Measurements from ENCODE around the gene DNA2. TPM values are rescaled to one million over a fixed set of nuclear protein-coding genes. Genes with fewer than 3 reads are reported as not detected.
"Not testable (repeated sequence)": the region's sequence is repeated elsewhere in the genome, so short reads cannot be mapped to it uniquely, and the experiment has no call there.

Gene DNA2
- total RNA-seq, 2 donors from 2014 or later, result 37.3 to 64.6 TPM

DNA sequence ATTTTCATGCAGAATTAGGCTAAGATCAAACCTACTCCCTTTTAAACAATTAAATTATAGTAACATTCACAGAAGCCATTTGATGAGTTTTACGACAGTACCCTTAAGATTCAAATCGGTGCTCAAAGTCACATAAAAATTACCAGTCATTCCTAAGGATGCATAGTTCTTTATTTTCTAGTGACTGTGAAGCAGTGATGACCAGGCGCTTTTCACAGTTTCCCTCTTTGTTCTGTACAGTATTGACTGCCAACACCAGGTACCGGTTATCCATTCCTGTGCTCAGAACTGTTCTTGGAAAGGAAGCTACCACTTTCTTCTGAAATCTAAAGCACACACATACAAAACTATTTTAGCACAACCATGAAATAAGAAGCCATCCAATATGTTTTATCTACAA, 1.9 kb downstream of the DNA2 start:
- Mint-ChIP-seq H3K4me1 (peaks cover 17% of the 10 kb centered on the region), H3K27ac (no peak overlapping the region), H3K36me3 (ENCODE audit: low read depth) (peaks cover 40% of the 10 kb centered on the region), H3K27me3 (ENCODE audit: insufficient read depth) (no peaks in the 10 kb centered on the region), H3K4me3 (peak overlapping the region; percentile 97), H3K9me3 (no peaks in the 10 kb centered on the region)
- H3K4me1 ChIP-seq (ENCODE audit: control insufficient read depth, insufficient read depth, low read length), result no peaks in the 10 kb centered on the region
- 90 to 100% methylated on average over 3 to 4 of the region's 4 CpGs for WGBS, 2 experiments (ENCODE audit: insufficient coverage in 1 of 2, insufficient read length in 1 of 2)
- DNase-seq, result no peak
- peak overlapping the region; percentile 100 for H3K4me3 ChIP-seq (ENCODE audit: low read length)
- no peak overlapping the region for H3K27ac ChIP-seq (ENCODE audit: low read depth, low read length)
- no peak overlapping the region for H3K9ac ChIP-seq (ENCODE audit: extremely low read depth, low read length, poor library complexity, severe bottlenecking)
- H3K27me3 ChIP-seq (ENCODE audit: control insufficient read depth, insufficient read depth, low read length, poor library complexity, severe bottlenecking), result no peaks in the 10 kb centered on the region
- TF ChIP-seq, protein P1, sequence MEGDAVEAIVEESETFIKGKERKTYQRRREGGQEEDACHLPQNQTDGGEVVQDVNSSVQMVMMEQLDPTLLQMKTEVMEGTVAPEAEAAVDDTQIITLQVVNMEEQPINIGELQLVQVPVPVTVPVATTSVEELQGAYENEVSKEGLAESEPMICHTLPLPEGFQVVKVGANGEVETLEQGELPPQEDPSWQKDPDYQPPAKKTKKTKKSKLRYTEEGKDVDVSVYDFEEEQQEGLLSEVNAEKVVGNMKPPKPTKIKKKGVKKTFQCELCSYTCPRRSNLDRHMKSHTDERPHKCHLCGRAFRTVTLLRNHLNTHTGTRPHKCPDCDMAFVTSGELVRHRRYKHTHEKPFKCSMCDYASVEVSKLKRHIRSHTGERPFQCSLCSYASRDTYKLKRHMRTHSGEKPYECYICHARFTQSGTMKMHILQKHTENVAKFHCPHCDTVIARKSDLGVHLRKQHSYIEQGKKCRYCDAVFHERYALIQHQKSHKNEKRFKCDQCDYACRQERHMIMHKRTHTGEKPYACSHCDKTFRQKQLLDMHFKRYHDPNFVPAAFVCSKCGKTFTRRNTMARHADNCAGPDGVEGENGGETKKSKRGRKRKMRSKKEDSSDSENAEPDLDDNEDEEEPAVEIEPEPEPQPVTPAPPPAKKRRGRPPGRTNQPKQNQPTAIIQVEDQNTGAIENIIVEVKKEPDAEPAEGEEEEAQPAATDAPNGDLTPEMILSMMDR (conservative IDR thresholded peaks at IDR 0.05), result no peak
- H3K36me3 ChIP-seq (ENCODE audit: control insufficient read depth, insufficient read depth, low read length), result peaks cover 46% of the 10 kb centered on the region
- H3K9me3 ChIP-seq (ENCODE audit: control insufficient read depth, low read length), result peaks cover 4% of the 10 kb centered on the region

DNA sequence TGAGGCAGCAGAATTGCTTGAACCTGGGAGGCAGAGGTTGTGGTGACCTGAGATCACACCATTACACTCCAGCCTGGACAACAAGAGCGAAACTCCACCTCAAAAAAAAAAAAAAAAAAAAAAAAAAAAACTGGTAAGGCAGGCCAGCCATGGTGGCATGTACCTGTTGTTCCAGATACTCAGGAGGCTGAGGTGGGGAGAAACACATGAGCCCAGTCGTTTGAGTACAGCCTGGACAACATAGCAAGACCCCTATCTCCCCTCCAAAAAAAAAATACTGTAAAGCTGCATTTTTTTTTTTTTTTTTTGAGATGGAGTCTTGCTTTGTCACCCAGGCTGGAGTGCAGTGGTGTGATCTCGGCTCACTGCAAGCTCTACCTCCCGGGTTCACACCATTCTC, 7.0 kb downstream of the DNA2 start:
- not testable (repeated sequence) for H3K4me3 Mint-ChIP-seq; H3K4me1 Mint-ChIP-seq; DNase-seq; H3K9me3 ChIP-seq (ENCODE audit: control insufficient read depth, low read length); H3K27me3 ChIP-seq (ENCODE audit: control insufficient read depth, insufficient read depth, low read length, poor library complexity, severe bottlenecking); H3K27me3 Mint-ChIP-seq (ENCODE audit: insufficient read depth); H3K27ac ChIP-seq (ENCODE audit: low read depth, low read length); H3K4me1 ChIP-seq (ENCODE audit: control insufficient read depth, insufficient read depth, low read length); H3K9ac ChIP-seq (ENCODE audit: extremely low read depth, low read length, poor library complexity, severe bottlenecking); H3K27ac Mint-ChIP-seq; H3K9me3 Mint-ChIP-seq; H3K4me3 ChIP-seq (ENCODE audit: low read length)
- WGBS, 2 experiments (ENCODE audit: insufficient coverage in 1 of 2, insufficient read length in 1 of 2), result 92 to 95% methylated on average over 2 to 4 of the region's 4 CpGs
- H3K36me3 ChIP-seq (ENCODE audit: control insufficient read depth, insufficient read depth, low read length), result peaks cover 89% of the 10 kb centered on the region
- peaks cover 76% of the 10 kb centered on the region for H3K36me3 Mint-ChIP-seq (ENCODE audit: low read depth)

DNA sequence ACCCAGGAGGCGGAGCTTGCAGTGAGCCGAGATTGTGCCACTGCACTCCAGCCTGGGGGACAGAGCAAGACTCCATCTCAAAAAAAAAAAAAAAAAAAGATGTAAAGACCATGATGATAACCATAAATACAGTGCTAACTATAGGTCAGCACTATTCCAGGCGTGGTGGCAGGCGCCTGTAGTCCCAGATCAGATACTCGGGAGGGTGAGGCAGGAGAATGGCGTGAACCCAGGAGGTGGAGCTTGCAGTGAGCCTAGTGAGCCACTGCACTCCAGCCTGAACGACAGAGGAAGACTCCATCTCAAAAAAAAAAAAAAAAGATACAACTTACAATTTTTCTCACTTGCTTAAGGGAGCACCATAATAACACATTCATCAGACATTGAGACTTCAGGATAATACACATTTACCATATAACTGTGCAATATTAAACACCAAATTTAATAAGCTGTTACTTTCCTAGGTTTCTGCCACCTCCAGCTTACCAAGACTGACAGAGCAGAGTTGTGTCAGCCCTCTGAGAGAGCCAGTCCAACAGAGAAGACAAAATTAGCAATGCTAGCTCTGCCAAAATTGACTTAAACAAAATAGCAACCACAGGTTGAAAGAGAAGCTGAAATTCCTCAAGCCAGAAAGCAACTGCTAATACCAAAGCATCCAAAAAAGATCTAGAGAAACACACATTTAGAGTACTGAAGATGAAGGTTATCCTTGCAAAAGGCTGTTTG, 8.2 kb downstream of the DNA2 start:
- no peak for DNase-seq
- Mint-ChIP-seq H3K27ac (peak overlapping the region; percentile 35), H3K4me3 (no peak overlapping the region), H3K36me3 (ENCODE audit: low read depth) (peaks cover 78% of the 10 kb centered on the region), H3K9me3 (no peaks in the 10 kb centered on the region), H3K27me3 (ENCODE audit: insufficient read depth) (no peaks in the 10 kb centered on the region), H3K4me1 (no peaks in the 10 kb centered on the region)
- Histone ChIP-seq H3K4me1 (ENCODE audit: control insufficient read depth, insufficient read depth, low read length) (no peaks in the 10 kb centered on the region), H3K27ac (ENCODE audit: low read depth, low read length) (no peak overlapping the region), H3K4me3 (ENCODE audit: low read length) (no peak overlapping the region), H3K36me3 (ENCODE audit: control insufficient read depth, insufficient read depth, low read length) (peaks cover 89% of the 10 kb centered on the region), H3K9ac (ENCODE audit: extremely low read depth, low read length, poor library complexity, severe bottlenecking) (no peak overlapping the region), H3K9me3 (ENCODE audit: control insufficient read depth, low read length) (peaks cover 4% of the 10 kb centered on the region), H3K27me3 (ENCODE audit: control insufficient read depth, insufficient read depth, low read length, poor library complexity, severe bottlenecking) (no peaks in the 10 kb centered on the region)
- WGBS, 2 experiments (ENCODE audit: insufficient coverage in 1 of 2, insufficient read length in 1 of 2), result 92 to 98% methylated on average over 2 to 5 of the region's 7 CpGs
- TF ChIP-seq, protein P1 (conservative IDR thresholded peaks at IDR 0.05), result no peak
